ENCODE measurements around the gene JMJD7. TPM values are rescaled to one million over a fixed set of nuclear protein-coding genes. Genes with fewer than 3 reads are reported as not detected.
A peak's percentile ranks its signal among the peaks of the same experiment; 100 is the strongest.

Gene JMJD7
- total RNA-seq (2014; rRNA removed; shearing (Covaris generic)) = 0.65 and 3.0 TPM in 2 replicates

DNA sequence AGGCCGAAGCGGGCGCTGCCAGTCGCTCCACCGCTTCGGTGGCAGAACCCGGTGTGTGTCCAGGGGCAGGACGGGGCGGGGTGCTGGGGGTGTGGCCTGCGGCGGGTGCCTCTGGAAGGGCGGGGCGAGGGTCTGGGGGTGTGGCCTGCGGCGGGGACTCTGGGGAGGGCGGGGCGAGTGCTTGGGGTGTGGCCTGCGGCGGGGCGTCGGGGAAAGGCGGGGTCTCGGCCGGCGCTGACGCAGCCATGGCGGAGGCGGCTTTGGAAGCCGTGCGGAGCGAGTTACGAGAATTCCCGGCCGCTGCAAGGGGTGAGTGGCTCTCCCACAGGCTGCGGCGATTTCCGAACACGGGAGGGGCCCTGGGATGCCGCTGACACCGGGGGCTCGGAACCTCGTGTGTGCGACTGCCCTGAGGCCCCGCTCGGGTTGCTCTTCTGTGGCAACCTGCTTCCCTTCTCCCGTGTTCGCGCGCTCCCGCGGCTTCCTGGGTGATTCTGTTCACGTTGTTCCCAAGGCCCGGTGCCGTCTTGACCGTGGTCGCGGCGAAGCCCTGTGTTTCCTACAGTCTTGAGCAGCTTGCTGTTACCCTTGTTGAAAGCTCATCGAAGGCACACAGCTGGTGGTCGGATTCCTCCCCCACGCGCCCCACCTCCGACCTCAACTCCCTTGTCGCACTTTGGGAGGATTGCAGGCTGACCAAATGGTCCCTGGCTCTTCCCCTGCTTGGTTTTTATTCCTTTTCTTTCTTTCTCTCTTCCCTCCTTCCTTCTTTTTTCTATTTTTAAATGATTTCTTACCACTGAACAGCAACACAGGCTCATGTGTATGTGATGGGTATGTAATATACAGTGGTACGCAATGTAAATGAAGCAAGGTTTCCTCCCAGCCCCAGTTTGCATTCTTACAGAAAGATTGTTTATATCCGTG, at the start of gene JMJD7:
Gene JMJD7 (plus strand): TSS at position 213 of the 927 bp plus-strand sequence. CDS start 33 bp downstream, at position 246.
- DNase-seq (ENCODE audit: low read depth) = peak; percentile 93

DNA sequence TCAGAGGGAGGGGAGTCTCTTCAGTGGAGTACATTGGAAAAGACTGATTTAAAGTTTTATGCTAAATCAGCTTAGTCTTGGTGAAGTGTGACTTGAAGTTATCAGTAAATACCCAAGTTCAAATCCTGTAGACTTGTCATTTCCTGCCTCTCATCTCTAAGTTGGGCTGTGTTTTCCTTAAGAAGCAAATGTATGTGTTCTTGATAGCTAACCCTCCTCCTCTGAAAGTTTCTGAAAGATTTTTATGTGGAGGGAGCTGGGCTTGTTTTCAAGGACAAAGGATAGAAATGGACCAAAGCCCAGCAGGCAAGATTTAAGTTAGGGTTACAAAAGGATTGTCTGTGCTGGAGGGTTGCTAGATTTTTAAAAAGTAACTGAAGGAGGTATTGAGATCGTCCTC, 49.4 kb upstream of the JMJD7 start:
- DNase-seq (ENCODE audit: low read depth) = no peak

DNA sequence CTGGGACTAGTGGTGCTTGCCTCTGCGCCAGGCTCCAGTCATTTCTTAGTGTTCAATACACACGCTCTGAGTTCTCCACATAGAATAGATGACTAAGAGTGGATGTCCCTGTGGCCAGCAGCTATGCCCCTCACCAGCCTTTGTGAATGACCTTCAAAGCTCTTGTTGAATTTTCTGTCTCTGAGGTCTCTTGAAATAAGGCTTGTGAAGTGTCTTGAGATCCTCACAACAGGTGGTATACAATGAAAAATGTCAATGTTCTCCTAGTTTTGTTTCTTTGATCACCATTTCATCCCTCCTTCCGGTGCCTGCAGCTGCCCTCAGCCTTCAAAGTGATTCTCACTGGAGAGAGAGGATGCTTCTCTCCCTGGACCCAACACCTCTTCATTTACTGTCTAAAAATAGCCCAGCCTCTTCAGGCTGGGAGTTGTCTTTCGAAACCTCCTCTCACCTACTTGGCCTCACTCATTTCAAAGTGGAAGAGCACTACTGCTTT, 48.2 kb upstream of the JMJD7 start:
- DNase-seq (ENCODE audit: low read depth) = no peak

DNA sequence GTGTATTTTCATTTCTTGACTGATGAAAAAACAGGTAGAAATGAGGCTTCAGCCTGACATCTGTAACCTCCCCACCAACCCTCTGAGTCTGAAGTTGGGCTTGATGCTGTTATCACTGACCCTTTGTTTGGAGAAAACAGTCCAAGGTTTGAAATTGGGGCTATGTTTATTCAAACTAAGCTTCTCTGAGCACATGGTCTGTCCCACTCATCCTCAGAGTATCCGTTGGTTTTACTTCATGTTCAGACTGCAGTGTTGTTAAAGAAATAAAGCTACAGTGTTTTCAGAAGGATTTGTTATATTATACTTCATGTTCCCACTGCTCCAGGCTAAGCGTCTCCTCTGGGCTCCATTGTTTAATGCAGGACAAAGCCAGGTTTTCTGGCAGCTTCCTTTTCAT, 47.6 kb upstream of the JMJD7 start:
- no peak for DNase-seq (ENCODE audit: low read depth)

DNA sequence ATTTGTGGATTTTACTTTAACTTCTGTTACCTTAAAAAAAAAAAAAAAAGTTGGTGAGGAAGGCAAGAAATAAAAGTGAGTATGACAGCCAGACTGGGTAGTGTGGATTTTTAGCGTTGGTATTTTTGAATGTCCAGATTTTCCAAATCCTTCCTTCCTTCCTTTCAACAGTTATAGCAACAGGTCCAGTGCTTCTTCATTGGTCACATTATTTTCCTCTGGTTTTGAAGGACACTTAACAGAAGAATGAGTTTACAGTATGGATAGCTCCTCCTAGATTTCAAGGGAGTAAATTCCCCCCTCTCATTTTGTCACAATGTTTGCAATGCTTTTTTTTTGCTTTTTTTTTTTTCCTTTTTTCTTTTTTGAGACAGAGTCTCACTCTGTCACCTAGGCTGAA, 47.2 kb upstream of the JMJD7 start:
- no peak for DNase-seq (ENCODE audit: low read depth)

DNA sequence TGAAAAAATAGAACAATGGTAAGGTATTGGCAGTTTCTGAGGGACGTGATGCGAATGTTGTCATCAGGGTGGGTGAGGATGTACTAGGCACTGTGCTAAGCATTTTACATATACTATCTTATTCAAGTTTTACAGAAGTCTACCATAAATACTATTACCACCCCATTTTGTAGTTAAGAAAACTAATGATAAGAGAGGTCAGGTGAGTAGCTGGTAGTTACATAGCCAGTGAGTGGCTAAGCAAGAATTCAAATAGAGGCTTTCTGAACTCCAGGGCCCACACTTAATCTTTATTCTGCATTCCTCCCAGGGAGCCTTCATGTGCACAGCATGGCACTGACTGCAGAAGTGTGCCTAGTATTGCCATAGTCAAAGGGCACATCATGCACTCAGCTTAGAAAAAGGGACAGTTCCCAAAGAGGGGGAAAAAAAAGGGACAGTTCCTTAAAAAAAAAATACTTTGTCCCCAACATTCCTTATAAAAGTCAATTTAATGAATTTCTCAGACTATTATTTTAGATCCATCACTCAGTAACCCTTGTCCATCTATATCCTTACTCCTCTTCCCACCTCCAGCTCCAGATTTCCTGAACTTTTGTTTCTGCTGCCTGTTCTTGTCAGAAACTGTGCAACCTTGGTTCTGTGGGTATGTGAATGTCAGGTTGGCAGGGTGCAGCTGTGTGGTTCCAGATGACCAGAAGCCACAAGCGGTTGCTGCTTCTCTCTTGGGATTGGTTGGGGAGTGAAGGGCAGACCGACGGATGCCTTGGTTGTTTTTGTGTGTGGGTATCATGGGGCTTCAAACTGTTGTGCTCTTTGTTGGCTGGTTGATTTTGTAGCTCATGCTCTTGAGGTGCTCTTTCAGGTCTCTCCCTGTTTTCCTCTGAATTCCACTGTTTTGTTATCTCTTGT, 45.3 kb upstream of the JMJD7 start:
- DNase-seq (ENCODE audit: low read depth) = no peak

DNA sequence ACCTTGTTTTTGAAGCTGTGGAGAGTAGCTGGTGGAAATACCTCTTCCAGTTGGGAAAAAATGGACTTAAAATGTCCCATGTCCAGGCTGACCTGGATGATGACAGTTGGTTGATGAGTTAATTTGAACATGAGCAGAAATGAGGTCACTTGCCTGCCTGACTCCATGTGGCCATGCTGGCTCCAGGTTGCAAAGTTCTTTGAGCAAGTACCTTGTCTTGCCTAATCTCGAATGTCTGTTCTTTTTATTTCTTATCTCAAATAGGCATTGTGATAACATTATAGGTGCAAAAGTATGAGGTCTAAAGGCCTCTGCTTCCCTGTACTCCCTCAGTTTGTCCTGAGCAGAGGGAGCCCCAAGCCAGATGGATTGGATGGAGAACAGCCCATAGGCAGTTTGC, 44.6 kb upstream of the JMJD7 start:
- DNase-seq (ENCODE audit: low read depth) = no peak

DNA sequence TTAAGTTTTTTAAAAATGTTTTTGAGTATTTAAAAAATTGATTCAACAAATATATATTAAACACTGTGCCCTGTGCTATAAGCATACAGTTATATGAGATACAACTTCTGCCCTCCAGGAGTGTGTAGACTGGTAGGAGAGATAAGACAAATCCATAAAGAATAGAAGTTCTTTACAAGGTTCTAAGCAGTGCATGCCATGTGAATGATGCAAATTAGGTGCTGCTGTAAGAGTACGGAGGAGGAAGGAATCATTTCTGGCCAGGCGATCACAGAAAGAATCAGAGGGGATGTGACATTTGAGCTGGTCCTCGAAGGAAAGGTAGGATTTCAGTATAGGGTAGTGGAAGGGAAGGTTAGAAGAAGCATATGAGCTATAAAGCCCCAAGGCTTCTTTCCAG, 39.6 kb upstream of the JMJD7 start:
- no peak for DNase-seq (ENCODE audit: low read depth)

DNA sequence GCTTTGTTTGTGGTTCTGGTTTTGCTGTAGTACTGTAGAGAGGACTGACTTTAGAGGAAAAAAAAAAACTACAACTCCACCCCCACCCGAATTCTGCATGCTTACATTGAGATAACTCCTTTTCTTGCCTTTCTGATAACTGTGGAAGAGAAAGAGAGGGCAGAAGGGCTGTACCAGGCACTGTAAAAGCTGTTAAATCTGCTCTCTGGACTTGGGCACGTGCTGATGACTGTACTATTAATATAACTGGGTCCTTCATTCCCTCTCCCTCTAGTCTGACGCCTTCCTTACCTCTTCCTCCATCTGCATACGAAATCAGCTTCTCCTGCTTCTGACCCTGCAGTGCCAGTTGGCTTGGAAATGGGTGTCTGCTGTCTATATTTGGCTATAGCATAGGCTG, 38.7 kb upstream of the JMJD7 start:
- no peak for DNase-seq (ENCODE audit: low read depth)

DNA sequence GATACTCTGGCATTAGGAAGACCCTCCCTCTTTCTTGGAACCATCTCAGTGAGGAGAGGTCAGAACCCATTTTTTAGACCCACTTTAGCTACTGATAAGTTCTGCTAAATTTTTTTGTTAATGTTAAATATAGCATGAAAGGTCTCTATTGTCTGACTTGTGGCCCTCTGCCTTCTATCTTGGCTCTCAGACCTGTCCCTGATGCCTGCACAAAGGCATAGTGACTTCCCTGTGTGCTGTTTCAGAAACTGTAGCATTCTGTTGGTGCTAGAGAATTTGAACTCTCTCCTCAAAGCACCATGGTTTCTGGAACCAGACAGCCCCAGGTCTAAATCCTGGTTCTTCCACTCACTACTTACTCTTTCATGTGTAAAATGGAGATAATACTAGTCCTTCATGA, 38.2 kb upstream of the JMJD7 start:
- DNase-seq (ENCODE audit: low read depth) = no peak

DNA sequence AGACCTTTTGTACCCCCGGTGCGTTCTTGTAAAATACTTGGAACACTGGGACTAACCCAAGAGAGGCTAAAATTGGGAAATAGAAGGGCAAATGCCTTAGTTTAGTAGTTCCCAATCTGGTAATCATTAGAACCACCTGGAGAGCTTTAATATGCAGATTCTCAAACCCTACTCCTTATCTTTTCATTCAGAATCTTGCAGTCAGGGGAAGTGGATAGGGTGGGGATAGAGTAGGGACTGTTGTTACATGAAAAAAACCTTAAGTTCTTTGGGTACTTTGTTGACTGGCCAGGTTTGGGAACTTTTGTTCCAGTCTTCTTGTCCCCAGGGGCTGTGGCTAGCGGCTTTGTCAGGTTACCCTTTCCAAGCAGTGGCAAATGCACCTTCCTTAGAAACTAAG, 37.7 kb upstream of the JMJD7 start:
- DNase-seq (ENCODE audit: low read depth) = no peak

DNA sequence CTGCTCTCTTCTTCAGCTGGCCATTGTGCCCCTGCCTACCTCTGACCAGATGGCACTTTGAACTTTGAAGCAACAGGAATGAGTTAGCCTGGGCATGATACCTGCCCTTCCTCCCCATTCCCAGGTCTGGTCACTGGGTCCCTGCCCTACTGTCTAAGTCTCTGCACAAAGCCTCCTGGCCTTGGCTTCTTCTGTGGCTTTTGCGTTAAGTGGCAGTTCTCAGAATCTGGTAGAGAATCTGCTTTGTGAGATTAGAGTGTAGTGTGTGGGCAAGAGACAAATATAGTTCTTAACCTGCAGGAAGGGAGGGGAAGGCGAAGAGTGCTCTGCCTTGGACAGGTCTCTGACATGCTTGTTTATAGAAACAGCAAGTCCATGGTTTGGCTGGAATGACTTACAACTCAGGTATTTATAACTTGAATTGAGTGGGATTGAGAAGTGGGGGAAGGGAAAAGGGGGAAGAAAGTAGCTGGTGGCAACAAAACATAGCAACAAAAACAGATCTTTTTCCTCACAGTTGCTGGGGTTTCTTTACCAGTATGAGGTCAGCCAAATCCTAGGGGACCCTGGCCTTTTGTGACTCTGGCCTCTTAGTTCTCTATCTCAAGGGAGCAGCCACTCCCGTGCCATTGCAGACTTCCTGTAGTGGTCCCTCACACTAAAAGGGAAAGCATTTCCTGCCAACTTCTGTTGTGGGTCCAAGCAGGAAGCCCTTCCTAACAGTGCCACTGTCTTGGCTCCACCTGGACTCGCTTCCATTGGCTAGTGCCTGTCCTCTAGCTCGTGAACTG, 36.9 kb upstream of the JMJD7 start:
- peak; percentile 70 for DNase-seq (ENCODE audit: low read depth)

DNA sequence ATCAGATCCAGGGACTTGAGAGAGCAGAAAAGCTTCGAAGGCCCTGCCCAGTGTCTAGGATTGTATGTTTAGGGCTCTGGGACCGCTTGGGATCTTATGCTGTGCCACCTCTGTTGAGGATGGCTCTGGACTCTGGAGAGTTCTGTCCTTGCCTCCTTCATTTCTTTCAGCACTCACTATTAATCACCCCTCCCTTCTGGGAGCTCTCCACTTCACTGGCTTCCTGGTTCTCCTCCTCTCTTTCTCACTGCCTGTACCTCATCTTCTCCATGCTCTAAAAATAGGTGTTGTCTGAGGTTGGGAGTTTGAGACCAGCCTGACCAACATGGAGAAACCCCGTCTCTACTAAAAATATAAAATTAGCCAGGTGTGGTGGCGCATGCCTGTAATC, 36.4 kb upstream of the JMJD7 start:
- no peak for DNase-seq (ENCODE audit: low read depth)

DNA sequence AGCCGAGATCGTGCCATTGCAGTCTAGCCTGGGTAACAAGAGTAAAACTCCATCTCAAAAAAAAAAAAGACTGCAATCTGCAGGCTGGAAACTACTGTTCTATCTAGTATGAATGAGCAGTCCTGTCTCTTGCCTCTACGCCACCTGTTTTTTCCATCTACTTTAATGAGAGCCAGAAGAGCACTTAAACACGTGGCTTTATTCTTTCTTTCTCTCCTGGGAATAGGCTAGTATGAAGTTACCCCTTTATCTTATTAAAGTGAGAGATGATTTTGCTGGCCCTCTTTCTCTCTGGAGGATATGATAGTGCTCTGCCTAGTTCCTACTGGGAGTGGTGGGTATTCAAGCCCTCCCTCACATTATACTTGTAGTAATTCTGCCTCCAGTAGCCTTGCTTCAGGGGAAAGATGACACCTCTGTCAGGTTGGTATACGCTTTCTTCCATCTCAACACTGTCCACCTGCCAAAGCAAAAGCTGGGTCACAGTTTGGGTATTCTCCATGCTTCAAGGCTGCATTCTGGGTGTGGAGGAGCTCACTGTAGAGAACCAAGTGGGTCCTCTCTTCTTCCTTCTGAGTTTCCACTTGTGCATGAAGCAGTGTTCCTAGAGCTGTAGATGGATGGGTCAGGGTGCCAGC, 35.8 kb upstream of the JMJD7 start:
- DNase-seq (ENCODE audit: low read depth) = no peak

DNA sequence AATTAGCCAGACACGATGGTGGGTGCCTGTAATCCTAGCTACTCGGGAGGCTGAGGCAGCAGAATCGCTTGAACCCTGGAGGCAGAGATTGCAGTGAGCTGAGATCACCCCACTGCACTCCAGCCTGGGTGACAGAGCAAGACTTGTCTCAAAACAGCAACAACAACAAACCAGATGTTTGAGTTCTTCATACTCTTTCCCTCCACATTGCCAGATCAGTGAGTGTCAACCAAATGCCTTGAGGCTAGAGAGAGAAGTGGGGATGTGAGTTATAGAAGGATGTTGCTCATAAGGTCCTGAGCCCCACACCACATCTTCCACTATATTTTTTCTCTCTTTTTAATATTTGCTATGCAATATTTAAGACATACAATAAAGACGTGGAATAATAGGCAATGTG, 33.8 kb upstream of the JMJD7 start:
- no peak for DNase-seq (ENCODE audit: low read depth)

DNA sequence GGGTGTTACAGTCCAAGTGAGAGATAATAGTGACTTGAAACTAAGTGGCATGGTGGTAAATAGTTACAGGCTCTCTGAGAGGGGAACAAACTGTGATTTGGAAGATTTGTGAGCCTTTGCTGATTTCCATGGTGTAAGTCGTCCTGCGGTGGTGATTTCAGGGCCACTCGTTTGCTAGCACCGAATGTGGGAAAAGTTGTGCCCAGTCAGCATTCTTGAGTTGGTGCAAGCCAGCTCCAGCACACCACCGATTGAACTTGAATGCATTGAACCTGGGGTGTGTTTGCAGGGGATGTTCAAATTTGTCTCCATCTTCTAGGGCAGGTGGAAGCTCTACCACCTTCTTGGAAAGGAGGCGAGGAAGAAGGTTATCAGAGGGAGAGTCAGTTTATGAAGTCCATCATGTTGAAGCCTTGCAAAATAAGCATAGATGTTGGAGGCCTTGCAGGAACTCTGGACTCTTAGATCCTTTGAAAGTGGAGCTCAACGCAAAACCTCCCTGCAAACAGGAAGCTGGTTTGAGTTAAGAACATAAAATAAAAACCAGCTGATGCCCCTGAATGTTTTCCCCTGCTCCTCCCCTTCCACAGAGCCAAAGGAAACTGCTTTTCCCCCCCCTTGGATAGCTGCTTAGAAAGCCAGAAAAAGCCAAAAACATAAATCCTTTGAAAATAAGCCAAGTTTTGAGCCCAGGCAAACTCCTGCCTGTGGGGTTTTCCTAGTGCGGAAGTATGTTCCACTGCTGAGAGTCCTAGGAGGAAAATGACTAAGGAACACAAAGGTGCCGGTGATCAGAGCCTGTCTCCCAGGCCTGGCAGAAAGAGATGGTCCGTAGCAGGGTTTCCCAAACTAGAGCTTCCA, 31.7 kb upstream of the JMJD7 start:
- DNase-seq (ENCODE audit: low read depth) = peak; percentile 55

DNA sequence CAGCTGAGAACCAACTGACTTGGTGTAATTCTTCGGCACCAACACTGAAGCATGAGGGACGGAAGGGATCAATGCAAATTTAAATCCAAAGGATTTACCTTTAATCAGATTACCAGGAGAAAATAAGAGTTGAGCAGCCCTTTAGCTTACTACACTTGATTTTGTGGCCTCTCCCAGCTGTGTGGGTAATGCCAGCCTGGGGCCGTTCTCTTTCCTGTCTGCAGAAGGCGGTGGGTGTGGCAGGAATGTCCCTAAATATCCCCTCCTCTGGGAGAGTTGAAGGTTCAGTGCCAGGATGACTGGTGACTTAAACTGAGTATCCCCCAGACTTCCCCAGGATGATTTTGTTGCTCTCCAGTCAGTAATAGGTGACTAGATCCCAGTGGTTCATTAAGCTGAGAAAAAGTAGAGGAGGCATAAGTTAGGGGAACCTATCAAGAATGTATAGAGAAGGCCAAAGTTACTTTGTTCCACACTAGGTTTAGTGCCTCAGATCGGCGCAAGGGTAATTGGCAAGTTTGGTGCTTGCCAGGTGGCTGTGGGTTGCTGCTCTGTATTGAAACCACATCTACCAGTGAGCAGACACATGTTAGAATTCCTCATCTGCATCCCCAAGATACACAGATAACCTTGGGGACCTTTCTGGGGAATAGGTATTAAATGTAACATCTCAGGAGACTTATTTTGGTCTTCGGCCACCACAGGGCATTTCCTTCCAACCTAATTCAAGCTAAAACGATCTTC, 30.5 kb upstream of the JMJD7 start:
- DNase-seq (ENCODE audit: low read depth) = no peak

DNA sequence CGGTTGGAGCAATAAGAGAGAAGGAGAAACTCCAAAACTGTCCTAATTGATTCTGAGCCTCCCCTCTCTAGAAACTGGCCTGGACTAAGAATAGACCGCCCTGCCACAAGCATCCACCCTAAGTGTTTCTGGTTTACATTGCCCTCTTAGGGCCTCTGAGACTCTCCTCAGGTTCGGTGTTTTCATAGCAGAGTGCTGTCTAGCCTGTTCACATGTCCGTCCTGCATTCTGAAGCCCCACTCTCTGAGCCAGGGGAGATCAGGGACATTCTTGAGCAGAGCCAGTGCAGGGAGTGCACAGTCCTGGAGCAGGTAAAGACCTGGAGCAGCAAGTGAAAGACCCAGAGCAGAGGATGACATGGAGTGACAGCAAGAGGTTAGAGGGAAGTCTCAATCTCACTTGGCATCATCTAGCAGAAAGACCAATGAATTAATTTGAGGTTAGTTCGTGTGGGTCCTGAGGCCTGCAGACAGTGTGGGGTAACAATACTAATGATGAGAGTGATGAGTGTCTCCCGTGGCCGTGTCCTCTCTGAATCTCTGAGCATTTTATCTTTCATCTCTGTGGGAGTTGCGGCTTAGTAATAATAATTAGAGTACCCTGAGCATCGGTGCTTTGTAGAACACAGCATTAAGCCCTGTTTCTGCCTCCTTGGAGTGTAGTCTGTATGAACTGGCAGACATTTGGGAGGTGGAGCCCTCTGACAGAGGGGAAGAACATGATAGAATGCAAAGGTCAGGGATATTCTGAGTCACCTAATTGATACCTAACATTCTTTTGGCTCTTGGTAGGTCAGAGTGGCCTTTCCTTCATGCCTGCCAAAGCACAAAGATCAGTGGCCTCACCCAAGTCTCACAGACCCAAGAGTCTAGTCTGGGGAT, 29.0 kb upstream of the JMJD7 start:
- DNase-seq (ENCODE audit: low read depth) = no peak

DNA sequence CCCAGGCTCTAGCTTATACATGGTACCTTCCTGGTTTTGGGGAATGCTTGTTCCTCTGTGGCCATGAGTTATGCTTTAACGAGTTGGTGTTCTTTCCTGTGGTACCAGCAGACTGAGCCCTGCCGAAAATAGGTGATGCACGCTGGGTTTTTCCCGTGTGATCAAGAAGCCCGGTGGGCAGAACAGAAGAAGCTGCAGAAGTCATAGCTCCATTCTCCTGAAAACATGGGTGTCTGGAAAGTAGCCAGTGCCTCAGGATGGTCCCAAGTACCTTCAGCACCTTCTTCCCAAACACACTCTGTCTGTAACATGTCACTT, 28.4 kb upstream of the JMJD7 start:
- DNase-seq (ENCODE audit: low read depth) = no peak

Data from Daoy (cell line).